HepG2 (cell line): Measurements from ENCODE around the gene IL27RA. TPM values are rescaled to one million over a fixed set of nuclear protein-coding genes. Genes with fewer than 3 reads are reported as not detected.

Experiments
- ATAC-seq: fragments of 200-7000 bp; cut with Tn5 transposase; 3 replicates; pipeline ENCODE4 v1.9.1; 2020; ENCODE audit warnings: mild to moderate bottlenecking, moderate library complexity
- BruUV-seq: library from RNA; stranded (reverse); fragments of 400-500 nt; replicated peaks from 2 replicates; lab custom pipeline; 2021; lab: Mats Ljungman, UMichigan
- CTCF ChIA-PET: fragments of 300-600 bp; formaldehyde crosslinking; extraction: SDS; loops from one replicate; lab custom pipeline; 2021; ENCODE audit warnings: low total read pairs, inconsistent platforms, low intra/inter-chr PET ratio; lab: Yijun Ruan, JAX
- POLR2A ChIA-PET: fragments of 350-600 bp; sonication (Branson Sonifier 250); formaldehyde crosslinking; loops from one replicate; lab custom pipeline; 2020; ENCODE audit warnings: antibody characterized with exemption, inconsistent platforms; lab: Yijun Ruan, JAX
- DNase-seq: peaks from one replicate; pipeline ENCODE4 v3.0.0-alpha.2; 2015; ENCODE audit warnings: low spot score
- FAIRE-seq: peaks from 3 replicates; lab custom pipeline; 2011; peaks lifted over from hg19 to GRCh38; lab: Jason Lieb, UNC
- H2AFZ ChIP-seq: one replicate; pipeline ENCODE4 v1.6.1; 2011; ENCODE audit warnings: low read length, inconsistent platforms
- H3K27ac ChIP-seq: fragments of 300-600 bp; 3 replicates; pipeline ENCODE4 v1.8.0; 2011; ENCODE audit warnings: mixed run types, mild to moderate bottlenecking, mixed read lengths, low read length, inconsistent platforms; ENCODE audit not compliant: insufficient read depth; ENCODE audit errors: extremely low read length
- H3K27me3 ChIP-seq, 2 experiments: fragments of 200-600 bp in 1 of 2; 2 replicates in 1 of 2; 3 replicates in 1 of 2; pipeline versions ENCODE4 v1.6.0 to v1.8.0; 2011; ENCODE audit warnings: low read length in 2 of 2, mild to moderate bottlenecking in 2 of 2, moderate library complexity in 2 of 2, inconsistent platforms in 1 of 2; ENCODE audit not compliant: insufficient read depth in 2 of 2, control insufficient read depth in 1 of 2
- H3K36me3 ChIP-seq, 2 experiments: fragments of 200-600 bp in 1 of 2; replicated peaks in 1 of 2; 2 replicates in 1 of 2; 3 replicates in 1 of 2; pipeline versions ENCODE4 v1.5.1 to v1.8.0; 2011; ENCODE audit warnings: low read length in 2 of 2, inconsistent platforms in 1 of 2; ENCODE audit not compliant: insufficient read depth in 2 of 2, control insufficient read depth in 1 of 2
- H3K4me1 ChIP-seq: 2 replicates; pipeline ENCODE4 v1.5.1; 2012; ENCODE audit warnings: low read length, inconsistent platforms; ENCODE audit not compliant: insufficient read depth
- H3K4me2 ChIP-seq: 2 replicates; pipeline ENCODE4 v1.6.0; 2011; ENCODE audit warnings: low read depth, low read length, inconsistent platforms
- H3K4me3 ChIP-seq, 3 experiments: fragments of 200-600 bp in 1 of 3; sonication (generic), shearing (Covaris generic) in 1 of 3; replicated peaks in 1 of 3; 2 replicates each; pipeline ENCODE4 v1.5.1; 2011 to 2016; ENCODE audit warnings: low read length in 3 of 3, inconsistent platforms in 2 of 3, low read depth in 2 of 3, mild to moderate bottlenecking in 2 of 3, control low read depth in 1 of 3, mixed read lengths in 1 of 3; ENCODE audit not compliant: insufficient read depth in 1 of 3
- H3K79me2 ChIP-seq: one replicate; pipeline ENCODE4 v1.6.1; 2011; ENCODE audit warnings: low read length, inconsistent platforms; ENCODE audit not compliant: insufficient read depth
- H3K9ac ChIP-seq: 2 replicates; pipeline ENCODE4 v1.6.0; 2011; ENCODE audit warnings: mild to moderate bottlenecking, low read depth, low read length, inconsistent platforms; ENCODE audit not compliant: insufficient read depth
- H3K9me3 ChIP-seq: 2 replicates; pipeline ENCODE4 v1.5.1; 2012; ENCODE audit warnings: mild to moderate bottlenecking, low read length
- H4K20me1 ChIP-seq: 2 replicates; pipeline ENCODE4 v1.6.0; 2011; ENCODE audit warnings: inconsistent platforms, mild to moderate bottlenecking, low read length, moderate library complexity; ENCODE audit not compliant: insufficient read depth
- AGO1 ChIP-seq: fragments of 200-400 bp; formaldehyde crosslinking; IDR thresholded peaks from 2 replicates; pipeline ENCODE4 v1.6.1; 2017; ENCODE audit warnings: mild to moderate bottlenecking, low read depth, low read length, moderate library complexity; ENCODE audit not compliant: poor library complexity, severe bottlenecking
- ARNT ChIP-seq: fragments of 450-650 bp; IDR thresholded peaks from 2 replicates; pipeline ENCODE4 v1.6.1; 2017
- ATAD3A ChIP-seq: sonication (generic); formaldehyde crosslinking; IDR thresholded peaks from 2 replicates; pipeline ENCODE4 v1.4.0; 2020; ENCODE audit warnings: missing genetic modification reagents
- SIN3B ChIP-seq: fragments of 150-350 bp; IDR thresholded peaks from 2 replicates; pipeline ENCODE4 v1.6.1; 2014; ENCODE audit warnings: low read length
- SMC3 ChIP-seq: IDR thresholded peaks from 2 replicates; pipeline ENCODE4 v1.6.1; 2011; ENCODE audit warnings: low read length, improper control_type of control experiment
- STAG1 ChIP-seq: sonication (generic); formaldehyde crosslinking; IDR thresholded peaks from 2 replicates; pipeline ENCODE4 v1.4.0; 2020; ENCODE audit warnings: missing genetic modification reagents
- ZBTB38 ChIP-seq: sonication (generic); formaldehyde crosslinking; IDR thresholded peaks from 2 replicates; pipeline ENCODE4 v1.5.1; 2020; ENCODE audit warnings: mild to moderate bottlenecking, missing genetic modification reagents
- ZNF121 ChIP-seq: sonication (generic); formaldehyde crosslinking; IDR thresholded peaks from 2 replicates; pipeline ENCODE4 v1.5.0; 2020; ENCODE audit warnings: mild to moderate bottlenecking, missing genetic modification reagents
- ZSCAN20 ChIP-seq: sonication (generic); formaldehyde crosslinking; IDR thresholded peaks from 2 replicates; pipeline ENCODE4 v1.4.0; 2020; ENCODE audit warnings: missing genetic modification reagents, mild to moderate bottlenecking, borderline replicate concordance
- WGBS: methylation state at CpG from one replicate; pipeline ENCODE4 v1.1.6; 2017; ENCODE audit warnings: low lambda C conversion rate; 5-methylcytosine and 5-hydroxymethylcytosine counted together
- in situ Hi-C: cut with HindIII; loops from 2 replicates; pipeline ENCODE4 v1.10.0; 2017; ENCODE audit warnings: low pct_unique_long_range_greater_than_20kb; ENCODE audit not compliant: extremely low pct_ligation_motif_present
- intact Hi-C: fragments of 100-400 bp; cut with micrococcal nuclease; formaldehyde crosslinking; loops from one replicate; pipeline ENCODE4 v1.10.0; 2022; ENCODE audit not compliant: unreplicated experiment
- polyA plus RNA-seq, 8 experiments: library from polyadenylated mRNA; depleted of rRNA in 3 of 8; stranded (reverse) in 7 of 8; unstranded in 1 of 8; fragments of >200 nt; fragmentation: Illumina TruSeq in 4 of 8; extraction: Trizol in 4 of 8; gene quantifications; 2 replicates each; pipeline versions ENCODE4 v1.2.1 to v1.2.3, GENCODE V29; 2011 to 2016; ENCODE audit warnings: low read depth in 4 of 8, missing spikeins in 1 of 8, mixed read lengths in 1 of 8; ENCODE audit not compliant: insufficient read depth in 1 of 8
- total RNA-seq, 5 experiments: library from RNA; depleted of rRNA; stranded (reverse); fragments of >200 nt; fragmentation: Illumina TruSeq; extraction: Trizol; gene quantifications; 2 replicates each; pipeline ENCODE4 v1.2.3, GENCODE V29; 2016; ENCODE audit warnings: low read depth in 1 of 5
- TF ChIP-seq, protein P1 (sequence below): IDR thresholded peaks from 2 replicates; pipeline ENCODE4 v1.6.1; 2016; ENCODE audit warnings: control low read depth
- TF ChIP-seq, protein P2 (sequence below): sonication (generic); formaldehyde crosslinking; IDR thresholded peaks from 2 replicates; pipeline ENCODE4 v1.5.0; 2020; ENCODE audit warnings: mild to moderate bottlenecking, missing genetic modification reagents, moderate library complexity

Gene IL27RA
- total and polyA plus RNA-seq, 2 of the 13 experiments (the other 11 are each of a cell fraction or from before 2014, with no cell fraction given): 3.5 to 8.1 TPM

DNA sequence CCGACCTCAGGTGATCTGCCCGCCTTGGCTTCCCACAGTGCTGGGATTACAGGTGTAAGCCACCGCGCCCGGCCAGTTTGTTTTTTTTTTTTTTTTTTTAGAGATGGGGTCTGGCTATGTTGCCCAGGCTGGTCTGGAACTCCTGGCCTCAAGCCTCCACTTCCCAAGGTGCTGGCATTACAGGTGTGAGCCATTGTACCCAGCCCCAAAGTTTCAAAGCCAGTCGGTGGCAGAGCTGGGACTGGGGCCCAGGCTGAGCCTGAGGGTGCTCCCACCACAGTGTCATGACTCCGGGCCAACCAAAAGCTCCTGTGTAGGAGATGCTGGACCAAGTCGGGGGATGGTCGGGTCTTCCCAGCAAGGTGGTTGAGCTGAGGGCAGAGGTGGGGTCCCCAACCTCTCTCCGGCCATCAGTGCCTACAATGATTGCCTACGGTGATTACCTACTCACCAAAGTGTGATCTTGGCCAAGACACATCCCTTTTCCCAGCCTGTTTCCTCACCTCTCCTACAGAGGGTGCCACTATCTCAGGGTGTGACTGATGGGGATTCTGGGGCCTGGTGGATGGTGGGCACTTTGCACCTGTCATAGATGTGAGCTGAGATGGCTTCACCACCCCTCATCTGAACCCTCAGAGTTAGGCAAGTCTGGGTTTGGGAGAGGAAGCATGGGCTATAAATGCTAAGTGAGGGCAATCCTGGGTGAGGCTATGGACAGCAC is 64.9 kb downstream of the IL27RA start:
- 95% methylated on average over 8 of the region's 11 CpGs for WGBS
- intact Hi-C loops (no loop called here), in situ Hi-C loops (no loop called here)
- peaks cover 6% of the 10 kb centered on the region; the same call in 1 of the 2 replicates for H3K9me3 ChIP-seq
- TF ChIP-seq, protein P1, sequence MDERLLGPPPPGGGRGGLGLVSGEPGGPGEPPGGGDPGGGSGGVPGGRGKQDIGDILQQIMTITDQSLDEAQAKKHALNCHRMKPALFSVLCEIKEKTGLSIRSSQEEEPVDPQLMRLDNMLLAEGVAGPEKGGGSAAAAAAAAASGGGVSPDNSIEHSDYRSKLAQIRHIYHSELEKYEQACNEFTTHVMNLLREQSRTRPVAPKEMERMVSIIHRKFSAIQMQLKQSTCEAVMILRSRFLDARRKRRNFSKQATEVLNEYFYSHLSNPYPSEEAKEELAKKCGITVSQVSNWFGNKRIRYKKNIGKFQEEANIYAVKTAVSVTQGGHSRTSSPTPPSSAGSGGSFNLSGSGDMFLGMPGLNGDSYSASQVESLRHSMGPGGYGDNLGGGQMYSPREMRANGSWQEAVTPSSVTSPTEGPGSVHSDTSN (CRISPR knock-in tag): no peak
- TF ChIP-seq SMC3 (peak; percentile 34; the same call in 1 of the 2 replicates), ZNF121 (CRISPR knock-in tag) (peak; percentile 74), AGO1 (no peak), SIN3B (no peak), ARNT (no peak), ATAD3A (CRISPR knock-in tag) (no peak), ZSCAN20 (CRISPR knock-in tag) (no peak), ZBTB38 (CRISPR knock-in tag) (0 out of 2 replicates have a peak, but pooled peaks have one; percentile 27), STAG1 (peak; percentile 55)
- TF ChIP-seq, protein P2, sequence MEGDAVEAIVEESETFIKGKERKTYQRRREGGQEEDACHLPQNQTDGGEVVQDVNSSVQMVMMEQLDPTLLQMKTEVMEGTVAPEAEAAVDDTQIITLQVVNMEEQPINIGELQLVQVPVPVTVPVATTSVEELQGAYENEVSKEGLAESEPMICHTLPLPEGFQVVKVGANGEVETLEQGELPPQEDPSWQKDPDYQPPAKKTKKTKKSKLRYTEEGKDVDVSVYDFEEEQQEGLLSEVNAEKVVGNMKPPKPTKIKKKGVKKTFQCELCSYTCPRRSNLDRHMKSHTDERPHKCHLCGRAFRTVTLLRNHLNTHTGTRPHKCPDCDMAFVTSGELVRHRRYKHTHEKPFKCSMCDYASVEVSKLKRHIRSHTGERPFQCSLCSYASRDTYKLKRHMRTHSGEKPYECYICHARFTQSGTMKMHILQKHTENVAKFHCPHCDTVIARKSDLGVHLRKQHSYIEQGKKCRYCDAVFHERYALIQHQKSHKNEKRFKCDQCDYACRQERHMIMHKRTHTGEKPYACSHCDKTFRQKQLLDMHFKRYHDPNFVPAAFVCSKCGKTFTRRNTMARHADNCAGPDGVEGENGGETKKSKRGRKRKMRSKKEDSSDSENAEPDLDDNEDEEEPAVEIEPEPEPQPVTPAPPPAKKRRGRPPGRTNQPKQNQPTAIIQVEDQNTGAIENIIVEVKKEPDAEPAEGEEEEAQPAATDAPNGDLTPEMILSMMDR (CRISPR knock-in tag): peak; percentile 64
- TF ChIP-seq, all 625 proteins: peak for 5
- Histone ChIP-seq H3K4me2 (no peak overlapping the region), H3K9ac (no peak overlapping the region), H3K4me3 (no peak overlapping the region), H3K79me2 (no peaks in the 10 kb centered on the region), H4K20me1 (no peaks in the 10 kb centered on the region), H3K27ac (no peak overlapping the region), H3K36me3 (peaks cover 3 to 15% of the 10 kb centered on the region in 2 experiments; a peak in 4 of 5 replicates), H3K4me1 (peaks cover 6% of the 10 kb centered on the region), H3K27me3 (no peaks in the 10 kb centered on the region), H2AFZ (no peak overlapping the region)
- ChIA-PET POLR2A (interaction anchor here (1.0 to 1.3 kb wide), 2 partner anchors 21 to 22 kb away, joined by 3 read pairs; partner anchors contain the start of gene PRKACA), CTCF (no interaction called here)
- FAIRE-seq (no peak), DNase-seq (no peak), ATAC-seq (peak; percentile 67)
- BruUV-seq: no TSS peak
